ENCODE results near the gene MAGIX. TPM values are rescaled to one million over a fixed set of nuclear protein-coding genes. Genes with fewer than 3 reads are reported as not detected.

The MAGIX gene
- total and polyA plus RNA-seq, 2 experiments from 2014 or later, result 0.66 to 0.83 TPM

GRCh38 chrX:49210406-49210805 is 47.8 kb downstream of the MAGIX start:
- ATAC-seq (no peak), DNase-seq (ENCODE audit: low spot score) (no peak)
- H2AFZ ChIP-seq, result no peak overlapping the region
- no peaks in the 10 kb centered on the region for H4K20me1 ChIP-seq (replicated peaks; ENCODE audit: insufficient read depth)
- H3K36me3 Mint-ChIP-seq (ENCODE audit: low read depth), result no peaks in the 10 kb centered on the region
- no peaks in the 10 kb centered on the region for H3K9me3 Mint-ChIP-seq
- no peaks in the 10 kb centered on the region for H3K36me3 ChIP-seq (ENCODE audit: insufficient read depth)
- no peaks in the 10 kb centered on the region for H3K27me3 ChIP-seq (ENCODE audit: insufficient read depth)
- no peak for TF ChIP-seq NANOG (IDR thresholded peaks at IDR 0.05; ENCODE audit: borderline replicate concordance)
- no peak for TF ChIP-seq STAT1 (IDR thresholded peaks at IDR 0.05; ENCODE audit: unreplicated experiment)
- TF ChIP-seq ZNF462 (CRISPR knock-in tag; IDR thresholded peaks at IDR 0.05), result no peak
- no peak for TF ChIP-seq ZNF114 (CRISPR knock-in tag; IDR thresholded peaks at IDR 0.05)
- no peak for TF ChIP-seq CREB1 (CRISPR knock-in tag; IDR thresholded peaks at IDR 0.05; ENCODE audit: low read depth)
- no peak for TF ChIP-seq EZH2 (IDR thresholded peaks at IDR 0.05; ENCODE audit: low read depth, unreplicated experiment)
- no peak for TF ChIP-seq CTCF (conservative IDR thresholded peaks at IDR 0.05; ENCODE audit: low read depth in 2 of 2)
- TF ChIP-seq POLR2AphosphoS5 (IDR thresholded peaks at IDR 0.05; ENCODE audit: low read depth), result no peak
- TF ChIP-seq ETS1 (IDR thresholded peaks at IDR 0.05), result no peak
- no peak for TF ChIP-seq EZH2phosphoT487 (IDR thresholded peaks at IDR 0.05; ENCODE audit: unreplicated experiment)
- no peak for TF ChIP-seq ZNF331 (CRISPR knock-in tag; IDR thresholded peaks at IDR 0.05; ENCODE audit: low read depth)
- TF ChIP-seq, protein P1, sequence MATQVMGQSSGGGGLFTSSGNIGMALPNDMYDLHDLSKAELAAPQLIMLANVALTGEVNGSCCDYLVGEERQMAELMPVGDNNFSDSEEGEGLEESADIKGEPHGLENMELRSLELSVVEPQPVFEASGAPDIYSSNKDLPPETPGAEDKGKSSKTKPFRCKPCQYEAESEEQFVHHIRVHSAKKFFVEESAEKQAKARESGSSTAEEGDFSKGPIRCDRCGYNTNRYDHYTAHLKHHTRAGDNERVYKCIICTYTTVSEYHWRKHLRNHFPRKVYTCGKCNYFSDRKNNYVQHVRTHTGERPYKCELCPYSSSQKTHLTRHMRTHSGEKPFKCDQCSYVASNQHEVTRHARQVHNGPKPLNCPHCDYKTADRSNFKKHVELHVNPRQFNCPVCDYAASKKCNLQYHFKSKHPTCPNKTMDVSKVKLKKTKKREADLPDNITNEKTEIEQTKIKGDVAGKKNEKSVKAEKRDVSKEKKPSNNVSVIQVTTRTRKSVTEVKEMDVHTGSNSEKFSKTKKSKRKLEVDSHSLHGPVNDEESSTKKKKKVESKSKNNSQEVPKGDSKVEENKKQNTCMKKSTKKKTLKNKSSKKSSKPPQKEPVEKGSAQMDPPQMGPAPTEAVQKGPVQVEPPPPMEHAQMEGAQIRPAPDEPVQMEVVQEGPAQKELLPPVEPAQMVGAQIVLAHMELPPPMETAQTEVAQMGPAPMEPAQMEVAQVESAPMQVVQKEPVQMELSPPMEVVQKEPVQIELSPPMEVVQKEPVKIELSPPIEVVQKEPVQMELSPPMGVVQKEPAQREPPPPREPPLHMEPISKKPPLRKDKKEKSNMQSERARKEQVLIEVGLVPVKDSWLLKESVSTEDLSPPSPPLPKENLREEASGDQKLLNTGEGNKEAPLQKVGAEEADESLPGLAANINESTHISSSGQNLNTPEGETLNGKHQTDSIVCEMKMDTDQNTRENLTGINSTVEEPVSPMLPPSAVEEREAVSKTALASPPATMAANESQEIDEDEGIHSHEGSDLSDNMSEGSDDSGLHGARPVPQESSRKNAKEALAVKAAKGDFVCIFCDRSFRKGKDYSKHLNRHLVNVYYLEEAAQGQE (IDR thresholded peaks at IDR 0.05; ENCODE audit: unreplicated experiment), result no peak
- no peak overlapping the region for H3K27ac ChIP-seq (ENCODE audit: low read depth)
- H3K4me3 Mint-ChIP-seq, result no peak overlapping the region
- no peaks in the 10 kb centered on the region; the same call in 1 of the 2 replicates for H3K4me1 ChIP-seq (ENCODE audit: insufficient read depth)
- no peak overlapping the region for H3K4me2 ChIP-seq
- peaks cover 6% of the 10 kb centered on the region for H3K27me3 Mint-ChIP-seq (ENCODE audit: insufficient read depth, low read depth, poor library complexity)
- no peaks in the 10 kb centered on the region for H3K9me2 ChIP-seq (ENCODE audit: insufficient read depth)
- H3F3A ChIP-seq (replicated peaks; ENCODE audit: low read depth), result no peaks in the 10 kb centered on the region
- no peaks in the 10 kb centered on the region for H3K79me2 ChIP-seq (replicated peaks; ENCODE audit: insufficient read depth)
- no peaks in the 10 kb centered on the region; the same call in 2 of the 3 replicates for H3K4me1 Mint-ChIP-seq
- H3K4me3 ChIP-seq, result no peak overlapping the region
- no peak overlapping the region for H3K27ac Mint-ChIP-seq
